HG03558 (cell line): ENCODE measurements around the gene TARBP1.
"Not testable (repeated sequence)": the region's sequence is repeated elsewhere in the genome, so short reads cannot be mapped to it uniquely, and the experiment has no call there.

ENCODE experiments used
- ATAC-seq: cut with Tn5 transposase; IDR thresholded peaks from one replicate; pipeline ENCODE4 v1.9.1; 2021; ENCODE audit warnings: moderate number of reproducible peaks; ENCODE audit not compliant: unreplicated experiment; ENCODE audit errors: extremely low read depth

Gene TARBP1

GRCh38 chr1:234507626-234508387, 28.8 kb upstream of the TARBP1 start:
- no peak for ATAC-seq

- no peak for ATAC-seq
These were observed 28.1 kb upstream of the TARBP1 start for GRCh38 chr1:234507089-234507488.

- no peak for ATAC-seq
These were observed 26.8 kb upstream of the TARBP1 start for GRCh38 chr1:234505769-234506102.

- ATAC-seq: no peak
These were observed 26.2 kb upstream of the TARBP1 start for GRCh38 chr1:234504969-234505768.

GRCh38 chr1:234504251-234504650, 25.3 kb upstream of the TARBP1 start:
- ATAC-seq: not testable (repeated sequence)

- ATAC-seq: no peak
These were observed 24.4 kb upstream of the TARBP1 start for GRCh38 chr1:234503193-234504050.

- no peak for ATAC-seq
These were observed 23.8 kb upstream of the TARBP1 start for GRCh38 chr1:234502785-234503184.

- ATAC-seq: no peak
These were observed 21.3 kb upstream of the TARBP1 start for GRCh38 chr1:234500269-234500668.

GRCh38 chr1:234499943-234500245, 20.9 kb upstream of the TARBP1 start:
- no peak for ATAC-seq

- ATAC-seq: no peak
These were observed 20.4 kb upstream of the TARBP1 start for GRCh38 chr1:234499119-234499942.

GRCh38 chr1:234498448-234499118, 19.6 kb upstream of the TARBP1 start:
- ATAC-seq: no peak

- no peak for ATAC-seq
These were observed 18.6 kb upstream of the TARBP1 start for GRCh38 chr1:234497589-234497988.

- ATAC-seq: no peak
These were observed 16.4 kb upstream of the TARBP1 start for GRCh38 chr1:234495231-234495990.

- no peak for ATAC-seq
These were observed 15.1 kb upstream of the TARBP1 start for GRCh38 chr1:234494049-234494448.

- no peak for ATAC-seq
These were observed 12.0 kb upstream of the TARBP1 start for GRCh38 chr1:234490793-234491479.

- no peak for ATAC-seq
These were observed 10.7 kb upstream of the TARBP1 start for GRCh38 chr1:234489698-234490077.

GRCh38 chr1:234489007-234489697, 10.2 kb upstream of the TARBP1 start:
- ATAC-seq: no peak
